Endodermal cell (in vitro differentiated cells): ENCODE measurements around the gene EMID1. TPM values are rescaled to one million over a fixed set of nuclear protein-coding genes. Genes with fewer than 3 reads are reported as not detected.

Experiments used
- DNase-seq: peaks from one replicate; pipeline ENCODE4 v3.0.0-alpha.2; 2017
- H3K27ac ChIP-seq: 2 replicates; pipeline ENCODE4 v1.5.1; 2013; ENCODE audit warnings: mild to moderate bottlenecking, low read depth, low read length, moderate library complexity
- H3K27me3 ChIP-seq: 2 replicates; pipeline ENCODE4 v1.6.1; 2013; ENCODE audit warnings: mild to moderate bottlenecking, low read length, moderate library complexity; ENCODE audit not compliant: insufficient read depth, control insufficient read depth, poor library complexity, severe bottlenecking
- H3K36me3 ChIP-seq: 2 replicates; pipeline ENCODE4 v1.7.0; 2013; ENCODE audit warnings: mild to moderate bottlenecking, low read length, moderate library complexity; ENCODE audit not compliant: control insufficient read depth, insufficient read depth
- H3K4me1 ChIP-seq: one replicate; pipeline ENCODE4 v1.7.0; 2013; ENCODE audit warnings: low read length; ENCODE audit not compliant: control insufficient read depth, insufficient read depth
- H3K4me3 ChIP-seq: 2 replicates; pipeline ENCODE4 v1.5.1; 2013; ENCODE audit warnings: mild to moderate bottlenecking, low read length, moderate library complexity
- H3K9ac ChIP-seq: 2 replicates; pipeline ENCODE4 v1.6.1; 2013; ENCODE audit warnings: mild to moderate bottlenecking, low read length, moderate library complexity; ENCODE audit not compliant: poor library complexity, severe bottlenecking; ENCODE audit errors: extremely low read depth
- H3K9me3 ChIP-seq: 2 replicates; pipeline ENCODE4 v1.6.1; 2013; ENCODE audit warnings: mild to moderate bottlenecking, low read length, moderate library complexity; ENCODE audit not compliant: control insufficient read depth
- H3K27ac Mint-ChIP-seq: 2 replicates; pipeline ENCODE4 v1.8.0; 2020; ENCODE audit warnings: mixed read lengths
- H3K27me3 Mint-ChIP-seq: 2 replicates; pipeline ENCODE4 v1.8.0; 2021; ENCODE audit warnings: mild to moderate bottlenecking, mixed read lengths; ENCODE audit not compliant: insufficient read depth
- H3K36me3 Mint-ChIP-seq: 2 replicates; pipeline ENCODE4 v1.8.0; 2020; ENCODE audit warnings: low read depth, mixed read lengths
- H3K4me1 Mint-ChIP-seq: 2 replicates; pipeline ENCODE4 v1.8.0; 2020; ENCODE audit warnings: mixed read lengths
- H3K4me3 Mint-ChIP-seq: 2 replicates; pipeline ENCODE4 v1.8.0; 2020; ENCODE audit warnings: mild to moderate bottlenecking, moderate library complexity, mixed read lengths
- H3K9me3 Mint-ChIP-seq: 2 replicates; pipeline ENCODE4 v1.8.0; 2020; ENCODE audit warnings: mild to moderate bottlenecking, mixed read lengths
- CTCF ChIP-seq: fragments of 200-600 bp; sonication (generic); conservative IDR thresholded peaks from 2 replicates; pipeline ENCODE4 v1.5.0; 2021; ENCODE audit warnings: antibody characterized with exemption, mild to moderate bottlenecking
- WGBS, 2 experiments: methylation state at CpG; one replicate each; pipeline versions ENCODE4 v1.1.5 to v1.1.7; 2013; ENCODE audit warnings: missing lambda C conversion rate in 2 of 2, mixed read lengths in 1 of 2; ENCODE audit not compliant: insufficient coverage in 1 of 2, insufficient read length in 1 of 2; 5-methylcytosine and 5-hydroxymethylcytosine counted together
- total RNA-seq, 2 donors: library from RNA; stranded (reverse); fragmentation: NEBNext Ultra II Directional in 1 of 2; extraction: Animal tissue kit (Norgen Biotek cat#: 25700) in 1 of 2; gene quantifications; 2 replicates in 1 of 2; 3 replicates in 1 of 2; pipeline ENCODE4 v1.2.1, GENCODE V29; 2021

Gene EMID1
- total RNA-seq, 2 donors from 2014 or later = 19.8 to 41.8 TPM

- 83 to 87% methylated on average over 9 to 10 of the region's 10 CpGs for WGBS, 2 experiments
- no peak overlapping the region for H3K27ac Mint-ChIP-seq
Observed at GRCh38 chr22:29195964-29196666, 9.6 kb upstream of the EMID1 start.

DNA sequence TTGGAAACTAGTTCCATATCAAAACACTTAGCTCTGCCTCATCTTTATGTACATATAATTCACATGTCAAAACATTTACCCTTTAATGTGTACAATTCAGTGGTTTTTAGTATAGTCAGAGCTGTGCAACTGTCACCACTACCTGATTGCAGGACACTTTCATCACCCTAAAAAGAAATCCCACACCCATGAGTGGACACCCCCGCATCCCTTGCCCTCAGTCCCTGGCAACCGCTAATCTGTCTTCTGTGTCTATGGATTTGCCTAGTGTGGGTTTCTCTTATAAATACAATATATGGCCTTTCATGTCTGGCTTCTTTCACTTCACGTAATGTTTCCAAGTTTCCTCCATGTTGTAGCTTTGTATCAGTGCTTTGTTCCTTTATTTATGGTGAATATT, 8.6 kb upstream of the EMID1 start:
- Histone ChIP-seq H3K36me3 (no peaks in the 10 kb centered on the region), H3K9ac (no peak overlapping the region), H3K4me1 (no peaks in the 10 kb centered on the region), H3K27me3 (no peaks in the 10 kb centered on the region), H3K4me3 (no peak overlapping the region), H3K27ac (no peak overlapping the region), H3K9me3 (no peaks in the 10 kb centered on the region)
- DNase-seq = no peak
- no peak for TF ChIP-seq CTCF
- H3K27ac Mint-ChIP-seq = no peak overlapping the region
- peaks cover 6% of the 10 kb centered on the region for H3K4me1 Mint-ChIP-seq
- H3K9me3 Mint-ChIP-seq = peaks cover 4% of the 10 kb centered on the region
- no peak overlapping the region for H3K4me3 Mint-ChIP-seq
- peaks cover 2% of the 10 kb centered on the region for H3K27me3 Mint-ChIP-seq
- peaks cover 3% of the 10 kb centered on the region for H3K36me3 Mint-ChIP-seq
- WGBS, 2 experiments = 100% methylated on average over 1 to 2 of the region's 3 CpGs

More at GRCh38 chr22:29195964-29196666, 9.6 kb upstream of the EMID1 start:
- no peaks in the 10 kb centered on the region for H3K27me3 ChIP-seq
- peaks cover 4% of the 10 kb centered on the region for H3K4me1 Mint-ChIP-seq
- H3K9me3 ChIP-seq = no peaks in the 10 kb centered on the region
- peaks cover 4% of the 10 kb centered on the region for H3K9me3 Mint-ChIP-seq
- H3K36me3 Mint-ChIP-seq = peaks cover 3% of the 10 kb centered on the region
- TF ChIP-seq CTCF = no peak
- H3K4me3 ChIP-seq = no peak overlapping the region
- H3K27me3 Mint-ChIP-seq = peaks cover 2% of the 10 kb centered on the region
- no peaks in the 10 kb centered on the region for H3K36me3 ChIP-seq
- DNase-seq = no peak
- H3K27ac ChIP-seq = no peak overlapping the region
- no peaks in the 10 kb centered on the region for H3K4me1 ChIP-seq
- H3K4me3 Mint-ChIP-seq = no peak overlapping the region
- no peak overlapping the region for H3K9ac ChIP-seq

- Mint-ChIP-seq H3K9me3 (peaks cover 4% of the 10 kb centered on the region), H3K27ac (no peak overlapping the region), H3K4me1 (peaks cover 13% of the 10 kb centered on the region), H3K4me3 (no peak overlapping the region), H3K27me3 (peaks cover 2% of the 10 kb centered on the region), H3K36me3 (peaks cover 3% of the 10 kb centered on the region)
- TF ChIP-seq CTCF = no peak
- WGBS, 2 experiments = 97 to 100% methylated on average over 2 to 4 of the region's 5 CpGs
- Histone ChIP-seq H3K4me1 (peaks cover 5% of the 10 kb centered on the region), H3K9ac (no peak overlapping the region), H3K27ac (no peak overlapping the region), H3K36me3 (no peaks in the 10 kb centered on the region), H3K27me3 (no peaks in the 10 kb centered on the region), H3K9me3 (no peaks in the 10 kb centered on the region), H3K4me3 (no peak overlapping the region)
- no peak for DNase-seq
Observed at GRCh38 chr22:29198240-29198639, 7.5 kb upstream of the EMID1 start.
